Mesothelial cell of epicardium (in vitro differentiated cells): Measurements from ENCODE around the gene WNT7B. TPM values are rescaled to one million over a fixed set of nuclear protein-coding genes. Genes with fewer than 3 reads are reported as not detected.
A peak's percentile ranks its signal among the peaks of the same experiment; 100 is the strongest.

Source experiments
- DNase-seq, 2 experiments: peaks; one replicate each; pipeline ENCODE4 v3.0.0; 2021; ENCODE audit warnings: low spot score in 2 of 2; ENCODE audit not compliant: unreplicated experiment in 2 of 2
- H3K27ac Mint-ChIP-seq: 2 replicates; pipeline ENCODE4 v1.8.0; 2021; ENCODE audit warnings: mixed read lengths
- H3K27me3 Mint-ChIP-seq: 2 replicates; pipeline ENCODE4 v1.8.0; 2021; ENCODE audit warnings: low read depth, mixed read lengths
- H3K36me3 Mint-ChIP-seq: 2 replicates; pipeline ENCODE4 v1.8.0; 2021; ENCODE audit warnings: mixed read lengths
- H3K4me1 Mint-ChIP-seq: 2 replicates; pipeline ENCODE4 v1.8.0; 2021; ENCODE audit warnings: mixed read lengths
- H3K4me3 Mint-ChIP-seq: 2 replicates; pipeline ENCODE4 v1.8.0; 2021; ENCODE audit warnings: mild to moderate bottlenecking, moderate library complexity, mixed read lengths
- H3K9me3 Mint-ChIP-seq: 2 replicates; pipeline ENCODE4 v1.8.0; 2021; ENCODE audit warnings: mixed read lengths
- CTCF ChIP-seq: fragments of 200-600 bp; sonication (generic); IDR thresholded peaks from one replicate; pipeline ENCODE4 v1.5.0; 2021; ENCODE audit warnings: antibody characterized with exemption; ENCODE audit not compliant: unreplicated experiment
- total RNA-seq: library from RNA; stranded (reverse); gene quantifications from 3 replicates; pipeline ENCODE4 v1.2.1, GENCODE V29; 2021

WNT7B gene
- total RNA-seq, 1 donor from 2014 or later, result 12.0 TPM

- no peak overlapping the region for H3K4me3 Mint-ChIP-seq
- DNase-seq, result no peak
Observed at GRCh38 chr22:45965563-45965962, 11.4 kb downstream of the WNT7B start.

GRCh38 chr22:45964926-45965527, 11.9 kb downstream of the WNT7B start:
- no peak overlapping the region for H3K4me3 Mint-ChIP-seq
- H3K27me3 Mint-ChIP-seq, result peaks cover 18% of the 10 kb centered on the region
- no peak for TF ChIP-seq CTCF
- H3K9me3 Mint-ChIP-seq, result no peaks in the 10 kb centered on the region
- no peaks in the 10 kb centered on the region for H3K36me3 Mint-ChIP-seq
- DNase-seq, result no peak
- H3K27ac Mint-ChIP-seq, result no peak overlapping the region
- peaks cover 32% of the 10 kb centered on the region for H3K4me1 Mint-ChIP-seq

More at GRCh38 chr22:45965563-45965962, 11.4 kb downstream of the WNT7B start:
- Mint-ChIP-seq H3K4me1 (peaks cover 28% of the 10 kb centered on the region), H3K27ac (no peak overlapping the region), H3K9me3 (no peaks in the 10 kb centered on the region), H3K27me3 (peaks cover 23% of the 10 kb centered on the region), H3K36me3 (no peaks in the 10 kb centered on the region)
- no peak for TF ChIP-seq CTCF

- Mint-ChIP-seq H3K4me1 (peaks cover 32% of the 10 kb centered on the region), H3K4me3 (no peak overlapping the region), H3K27me3 (peaks cover 11% of the 10 kb centered on the region), H3K27ac (no peak overlapping the region), H3K36me3 (no peaks in the 10 kb centered on the region), H3K9me3 (no peaks in the 10 kb centered on the region)
- no peak for DNase-seq
- TF ChIP-seq CTCF, result no peak
Observed at GRCh38 chr22:45964372-45964771, 12.6 kb downstream of the WNT7B start.

- H3K9me3 Mint-ChIP-seq, result no peaks in the 10 kb centered on the region
- peaks cover 34% of the 10 kb centered on the region for H3K4me1 Mint-ChIP-seq
- no peak overlapping the region for H3K4me3 Mint-ChIP-seq
- peaks cover 11% of the 10 kb centered on the region for H3K27me3 Mint-ChIP-seq
- H3K36me3 Mint-ChIP-seq, result no peaks in the 10 kb centered on the region
- DNase-seq, result no peak
- no peak for TF ChIP-seq CTCF
- H3K27ac Mint-ChIP-seq, result no peak overlapping the region
Observed at GRCh38 chr22:45963821-45964220, 13.1 kb downstream of the WNT7B start.

GRCh38 chr22:45962756-45963324, 14.1 kb downstream of the WNT7B start:
- Mint-ChIP-seq H3K36me3 (no peaks in the 10 kb centered on the region), H3K27me3 (peaks cover 6% of the 10 kb centered on the region), H3K27ac (peak overlapping the region; percentile 53), H3K4me1 (peaks cover 35% of the 10 kb centered on the region), H3K4me3 (no peak overlapping the region), H3K9me3 (no peaks in the 10 kb centered on the region)
- no peak for TF ChIP-seq CTCF
- DNase-seq, result no peak
